Activated CD4-positive, CD25-positive, alpha-beta regulatory T cell treated with anti-CD3 and anti-CD28 coated beads, Interleukin-2, amount 50 U/mL, for 72 hours (primary cell): ENCODE measurements around the gene SERGEF.

Experiments
- DNase-seq: peaks from one replicate; pipeline ENCODE4 v3.0.0; 2021

Gene SERGEF

GRCh38 chr11:17852246-17852645 lies 160.6 kb downstream of the SERGEF start:
- no peak for DNase-seq

GRCh38 chr11:17851697-17852096 lies 161.2 kb downstream of the SERGEF start:
- DNase-seq = no peak

DNA sequence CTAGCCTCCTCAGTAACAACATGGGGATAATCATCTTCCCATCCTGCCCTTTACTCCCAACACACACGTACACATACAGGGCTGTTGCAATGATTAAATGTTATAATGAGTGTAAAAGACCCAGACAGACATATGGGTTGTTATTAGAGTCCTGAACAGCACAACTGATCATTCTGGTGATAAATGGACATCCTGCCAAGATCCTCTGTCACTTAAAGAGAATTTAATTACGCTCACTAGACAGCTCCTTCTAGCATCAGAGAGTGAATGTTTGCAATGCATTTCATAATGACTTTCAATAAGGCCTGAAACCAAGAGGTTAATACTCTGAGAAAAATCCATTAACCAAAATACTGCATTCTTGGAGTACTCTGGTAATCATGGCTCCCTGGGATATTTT lies 162.5 kb downstream of the SERGEF start:
- no peak for DNase-seq

DNA sequence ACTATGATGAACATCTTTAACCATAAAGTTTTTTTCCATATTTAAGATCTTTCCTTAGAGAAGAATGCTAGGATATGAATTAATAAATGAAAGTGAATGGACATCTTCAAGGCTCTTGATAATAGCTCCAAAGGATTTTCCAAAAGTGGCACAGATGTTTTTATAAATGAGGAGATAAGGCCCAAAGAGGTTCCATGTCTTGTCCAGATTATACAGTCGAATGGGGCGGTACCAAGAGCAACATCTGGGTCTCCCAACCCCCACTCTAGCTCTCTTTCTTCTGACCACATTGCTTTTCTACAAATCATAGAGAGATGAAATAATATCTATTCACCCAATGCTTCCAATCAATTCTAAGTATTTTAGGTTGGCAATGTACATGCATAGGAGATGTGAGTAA lies 164.1 kb downstream of the SERGEF start:
- no peak for DNase-seq

- DNase-seq = no peak
These were observed 165.9 kb downstream of the SERGEF start for GRCh38 chr11:17846852-17847453.

GRCh38 chr11:17845431-17845881 lies 167.4 kb downstream of the SERGEF start:
- no peak for DNase-seq

- DNase-seq = no peak
These were observed 172.7 kb downstream of the SERGEF start for GRCh38 chr11:17840101-17840548.

GRCh38 chr11:17839450-17839849 lies 173.4 kb downstream of the SERGEF start:
- no peak for DNase-seq

DNA sequence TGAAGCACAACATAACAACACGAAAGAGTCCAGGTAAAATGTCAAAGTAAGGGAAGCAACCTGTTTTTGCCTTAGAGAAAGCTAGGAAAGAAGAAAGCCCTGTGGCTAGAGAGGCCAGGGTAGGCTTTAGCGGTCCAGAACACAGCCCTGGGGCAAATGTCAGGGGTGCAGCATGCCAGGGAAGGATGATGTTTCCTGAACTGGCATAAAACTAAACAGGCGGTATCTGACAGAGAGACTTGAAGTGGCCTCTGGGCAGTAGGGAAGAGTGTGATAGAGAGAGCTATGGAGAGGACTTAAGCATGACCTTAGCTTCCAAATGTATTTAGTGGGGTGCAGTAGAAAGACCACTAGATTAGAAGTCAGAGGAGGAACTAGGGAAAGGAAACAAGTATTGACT lies 174.7 kb downstream of the SERGEF start:
- no peak for DNase-seq

DNA sequence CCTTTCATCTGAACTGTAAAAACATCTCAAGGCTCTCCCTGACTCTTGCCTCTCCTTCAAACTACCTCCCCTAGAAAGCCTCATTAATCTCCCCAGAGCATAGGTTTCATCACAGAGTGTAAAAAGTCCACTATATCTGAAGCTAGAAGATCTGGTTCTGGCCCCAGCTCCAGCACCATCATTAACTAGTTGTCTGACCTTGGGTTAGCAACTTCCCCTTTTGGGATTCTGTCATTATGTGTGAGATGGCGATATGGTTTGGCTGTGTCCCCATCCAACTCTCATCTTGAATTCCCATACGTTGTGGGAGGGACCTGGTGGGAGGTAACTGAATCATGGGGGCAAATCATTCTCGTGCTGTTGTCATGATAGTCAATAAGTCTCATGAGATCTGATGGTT lies 181.0 kb downstream of the SERGEF start:
- no peak for DNase-seq

DNA sequence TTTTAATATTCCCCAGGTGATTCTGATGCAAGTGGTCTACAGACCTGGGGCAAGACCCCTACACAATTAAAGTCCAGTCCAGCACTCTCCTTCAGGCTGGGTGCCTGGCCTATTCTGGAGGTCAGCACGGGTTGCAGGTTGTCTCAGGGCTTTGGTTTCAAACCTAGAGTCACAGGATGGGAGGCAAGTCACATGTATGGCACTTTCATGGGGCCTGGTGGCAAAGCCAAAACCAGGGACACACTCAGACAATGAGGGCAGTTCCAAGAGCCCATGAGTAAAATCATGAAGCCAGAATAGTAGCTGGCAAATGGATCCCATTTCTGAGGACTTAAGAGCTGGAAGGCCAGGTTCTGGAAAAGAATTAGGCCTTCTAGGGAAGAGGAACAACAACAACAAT lies 181.6 kb downstream of the SERGEF start:
- DNase-seq = no peak

DNA sequence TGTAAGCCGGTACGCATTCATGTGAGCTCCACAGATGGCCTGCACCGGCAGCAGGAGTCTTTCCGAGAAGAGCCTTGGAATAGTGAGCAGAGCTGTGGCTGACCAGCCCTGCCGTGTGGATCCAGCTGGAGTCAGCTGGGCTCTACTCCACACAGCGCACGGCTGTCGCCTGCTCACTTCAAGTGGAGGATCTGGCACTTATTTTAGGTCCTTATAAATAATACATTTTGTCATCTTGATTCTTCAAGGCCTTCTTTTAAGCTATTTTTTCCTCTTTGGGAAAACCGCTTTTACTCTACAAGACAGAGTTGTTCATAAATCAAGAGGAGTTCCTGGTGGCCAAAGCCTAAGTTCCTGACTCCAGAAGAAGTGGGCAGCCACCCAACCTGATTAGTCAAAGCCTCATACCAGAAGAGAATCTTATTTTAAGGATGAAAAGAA lies 184.5 kb downstream of the SERGEF start:
- DNase-seq = no peak

GRCh38 chr11:17827006-17827405 lies 185.8 kb downstream of the SERGEF start:
- DNase-seq = no peak

GRCh38 chr11:17822401-17822781 lies 190.5 kb downstream of the SERGEF start:
- no peak for DNase-seq

DNA sequence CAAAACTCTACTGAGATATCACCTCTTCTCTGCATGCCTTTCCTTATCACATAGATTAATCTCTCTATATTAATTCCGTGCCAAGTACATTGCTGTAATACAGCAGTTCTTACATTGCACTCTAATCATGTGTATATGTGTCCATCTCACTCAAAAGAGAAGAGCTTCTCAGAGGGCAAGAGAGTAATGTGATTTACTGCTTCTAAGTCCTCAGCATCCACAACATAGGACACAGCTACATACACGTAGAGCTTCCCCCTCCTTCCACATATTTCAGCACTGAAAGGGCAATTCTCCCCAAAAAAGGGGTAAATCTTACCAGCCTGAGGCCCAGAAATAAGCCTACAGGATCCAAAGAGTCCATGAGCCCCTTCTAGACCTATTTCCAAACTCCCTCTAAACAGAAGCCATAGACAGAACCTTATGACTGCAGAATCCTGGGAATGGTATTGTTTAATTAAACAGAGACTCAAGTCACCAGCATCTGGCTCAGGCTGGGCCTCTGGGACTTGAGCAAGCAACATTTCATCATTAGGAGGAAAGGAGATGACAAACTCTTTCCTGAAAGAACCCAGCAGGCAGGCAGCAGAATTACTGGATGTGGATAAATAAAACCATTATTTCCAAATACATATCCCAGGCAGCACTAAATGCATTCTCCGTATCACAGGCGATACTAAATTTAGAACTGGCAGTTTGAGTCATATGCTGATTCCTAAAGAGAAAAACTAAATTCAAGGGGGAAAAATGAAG lies 191.0 kb downstream of the SERGEF start:
- no peak for DNase-seq

GRCh38 chr11:17816232-17816931 lies 196.5 kb downstream of the SERGEF start:
- DNase-seq = no peak

DNA sequence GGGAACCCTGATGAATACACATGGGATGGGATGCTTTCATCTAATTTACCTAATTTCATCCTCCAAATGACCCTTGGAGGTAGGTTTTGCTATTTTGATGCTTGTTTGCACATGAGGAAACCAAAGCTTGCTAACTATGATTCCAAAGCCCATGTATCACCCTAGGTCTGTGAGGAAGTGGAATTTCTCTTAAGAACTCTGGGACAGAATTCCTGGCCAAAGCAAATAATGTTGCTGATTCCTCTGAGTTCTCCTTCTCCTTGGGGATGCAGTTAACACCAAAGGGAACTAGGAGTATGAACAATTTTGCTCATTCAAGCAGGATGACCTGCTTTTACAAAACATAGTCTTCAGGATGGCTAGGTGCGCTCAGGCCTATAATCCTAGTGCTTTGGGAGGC lies 198.3 kb downstream of the SERGEF start:
- no peak for DNase-seq

DNA sequence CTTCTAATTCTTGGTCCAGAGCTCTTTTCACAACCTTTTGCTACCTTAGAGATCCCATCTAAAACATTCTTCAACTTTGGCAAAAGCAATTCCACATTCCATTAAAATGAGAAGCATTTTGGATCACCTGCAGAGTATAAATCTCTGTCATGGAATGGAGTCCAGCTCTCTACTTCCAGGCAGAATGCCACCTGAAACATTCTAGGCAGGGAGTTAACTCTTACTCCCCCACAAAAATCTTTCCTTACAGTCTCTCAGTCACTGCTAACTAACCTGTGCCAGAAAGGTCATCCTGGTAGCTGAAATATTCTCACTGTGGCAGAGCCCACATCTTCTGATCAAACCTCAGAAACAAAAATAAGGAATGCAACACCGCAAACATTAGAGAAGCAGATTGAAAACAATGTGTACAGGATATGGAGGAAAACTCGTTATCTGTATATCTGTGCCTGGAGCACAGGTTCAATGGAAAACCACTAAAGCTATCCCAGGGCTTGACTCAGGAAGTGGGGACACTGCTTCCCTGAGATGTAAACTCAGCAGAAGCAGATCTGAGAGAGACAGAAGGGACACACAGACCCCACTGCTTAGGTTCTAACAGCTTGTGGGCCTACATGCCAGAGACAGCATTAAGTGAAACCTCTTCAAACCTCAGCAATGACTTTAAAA lies 199.3 kb downstream of the SERGEF start:
- no peak for DNase-seq

GRCh38 chr11:17812865-17813187 lies 200.0 kb downstream of the SERGEF start:
- no peak for DNase-seq

DNA sequence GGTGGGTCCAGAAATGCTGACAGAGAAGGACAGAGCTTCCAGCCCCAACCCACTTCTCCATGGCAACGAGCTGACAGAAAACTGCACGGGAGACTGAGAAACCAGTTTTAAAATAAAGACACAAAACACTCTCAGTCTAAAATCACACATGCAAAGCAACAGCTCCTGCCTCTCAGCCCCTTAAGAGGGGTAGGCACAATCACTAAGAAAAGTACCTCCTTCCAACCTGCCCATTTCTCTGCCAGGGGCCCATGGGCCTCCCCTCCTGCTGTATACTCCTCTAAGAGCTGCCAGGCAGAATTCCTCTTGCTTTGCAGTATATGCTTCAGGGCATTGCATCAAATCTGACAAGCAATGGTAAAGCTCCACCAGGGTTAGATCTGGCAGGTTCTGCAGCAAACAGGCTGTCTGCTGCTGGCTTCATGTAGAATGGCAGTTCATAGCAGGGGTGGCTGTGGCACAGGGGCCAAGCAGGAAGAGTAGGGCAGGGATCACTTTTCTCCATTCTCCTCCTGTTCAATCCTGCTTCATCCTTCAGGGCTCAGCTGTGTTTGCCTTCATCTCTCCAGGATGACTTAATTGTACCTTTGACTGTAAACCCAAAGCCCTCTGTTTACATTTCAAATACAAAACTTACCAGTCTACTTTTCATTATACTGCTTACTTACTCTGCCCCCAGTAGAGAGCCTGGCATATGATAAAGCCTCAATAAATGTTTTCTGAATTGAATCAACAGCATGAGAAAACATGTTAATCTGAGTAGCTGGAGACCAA lies 200.6 kb downstream of the SERGEF start:
- no peak for DNase-seq

- no peak for DNase-seq
These were observed 201.5 kb downstream of the SERGEF start for GRCh38 chr11:17811352-17811751.

DNA sequence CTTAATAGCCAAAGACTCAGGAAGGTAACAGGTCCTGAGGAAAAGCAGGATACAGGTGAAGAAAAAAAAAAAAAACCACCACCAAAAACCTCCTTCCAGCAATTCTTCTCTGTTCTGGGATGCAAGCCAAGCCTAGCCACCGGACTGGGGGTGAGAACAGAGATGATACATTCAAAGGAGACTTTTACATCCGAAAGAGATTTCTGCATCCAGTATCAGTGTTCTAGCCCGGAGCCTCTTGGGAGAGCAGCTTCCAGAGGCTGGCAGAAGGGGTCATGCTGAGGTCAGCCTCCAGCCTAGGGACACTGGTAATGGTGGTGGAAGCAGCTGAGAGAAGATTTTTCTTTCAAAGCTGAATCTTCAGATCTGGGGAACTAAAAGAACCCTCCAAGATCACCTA lies 202.1 kb downstream of the SERGEF start:
- DNase-seq = no peak

DNA sequence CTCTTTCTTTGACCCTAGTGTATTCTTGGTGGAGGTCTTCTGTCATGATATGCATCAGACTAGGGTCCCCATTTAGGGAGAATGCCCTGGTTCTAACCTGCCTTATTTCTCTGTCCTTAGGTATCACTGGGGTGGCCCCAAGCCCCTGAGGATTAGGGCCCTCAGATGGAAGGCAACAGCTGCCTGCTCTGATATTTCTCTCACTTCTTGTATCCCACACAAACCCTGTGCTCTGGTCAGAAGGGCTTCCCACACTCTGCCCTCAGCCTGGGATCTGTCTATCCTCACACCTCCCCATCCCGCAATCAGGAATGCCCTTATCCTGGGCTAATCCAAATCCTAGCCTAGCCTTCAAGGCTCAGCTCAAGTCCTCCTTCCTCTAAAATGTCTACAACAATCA lies 202.8 kb downstream of the SERGEF start:
- no peak for DNase-seq
